Keratinocyte (primary cell): ENCODE data around the gene SDK1. TPM values are rescaled to one million over a fixed set of nuclear protein-coding genes. Genes with fewer than 3 reads are reported as not detected.

Experiments
- DNase-seq: peaks from one replicate; pipeline ENCODE4 v3.0.0-alpha.2; 2011; ENCODE audit warnings: low read depth, missing footprints, low spot score
- FAIRE-seq: peaks from 2 replicates; lab custom pipeline; 2011; peaks lifted over from hg19 to GRCh38; lab: Jason Lieb, UNC
- H2AFZ ChIP-seq: 2 replicates; pipeline ENCODE4 v1.6.0; 2012; ENCODE audit warnings: low read length, control low read depth, inconsistent platforms; ENCODE audit not compliant: control insufficient read depth
- H3K27ac ChIP-seq: 2 replicates; pipeline ENCODE4 v1.5.1; 2011; ENCODE audit warnings: low read length; ENCODE audit not compliant: control insufficient read depth, insufficient read depth
- H3K27me3 ChIP-seq: 3 replicates; pipeline ENCODE4 v1.6.0; 2011; ENCODE audit warnings: low read length; ENCODE audit not compliant: control insufficient read depth, insufficient read depth; ENCODE audit errors: extremely low read depth
- H3K36me3 ChIP-seq, 2 experiments: 2 replicates in 1 of 2; 3 replicates in 1 of 2; pipeline ENCODE4 v1.5.1; 2011; ENCODE audit warnings: low read length in 2 of 2, mild to moderate bottlenecking in 1 of 2; ENCODE audit not compliant: control insufficient read depth in 2 of 2, insufficient read depth in 2 of 2; ENCODE audit errors: extremely low read depth in 1 of 2
- H3K4me1 ChIP-seq: 3 replicates; pipeline ENCODE4 v1.5.1; 2011; ENCODE audit warnings: low read length; ENCODE audit not compliant: control insufficient read depth, insufficient read depth; ENCODE audit errors: extremely low read depth
- H3K4me2 ChIP-seq: 3 replicates; pipeline ENCODE4 v1.6.0; 2011; ENCODE audit warnings: low read depth, low read length; ENCODE audit not compliant: control insufficient read depth, insufficient read depth; ENCODE audit errors: extremely low read depth
- H3K4me3 ChIP-seq, 3 experiments: fragments of 200-600 bp in 1 of 3; sonication (generic) in 1 of 3; 2 replicates in 2 of 3; 3 replicates in 1 of 3; pipeline ENCODE4 v1.5.1; 2011 to 2016; ENCODE audit warnings: low read length in 3 of 3, mild to moderate bottlenecking in 3 of 3, control low read depth in 2 of 3, inconsistent platforms in 1 of 3, low read depth in 1 of 3, mixed read lengths in 1 of 3, mixed run types in 1 of 3, moderate library complexity in 1 of 3; ENCODE audit not compliant: control insufficient read depth in 2 of 3, insufficient read depth in 2 of 3; ENCODE audit errors: extremely low read depth in 1 of 3
- H3K79me2 ChIP-seq: 2 replicates; pipeline ENCODE4 v1.6.0; 2012; ENCODE audit warnings: low read length; ENCODE audit not compliant: control insufficient read depth, insufficient read depth
- H3K9ac ChIP-seq: 3 replicates; pipeline ENCODE4 v1.6.0; 2011; ENCODE audit warnings: low read length; ENCODE audit not compliant: control insufficient read depth, insufficient read depth; ENCODE audit errors: extremely low read depth
- H3K9me1 ChIP-seq: 3 replicates; pipeline ENCODE4 v1.6.0; 2011; ENCODE audit warnings: low read length; ENCODE audit not compliant: control insufficient read depth, insufficient read depth; ENCODE audit errors: extremely low read depth
- H3K9me3 ChIP-seq: 2 replicates; pipeline ENCODE4 v1.5.1; 2012; ENCODE audit warnings: low read depth, low read length; ENCODE audit not compliant: control insufficient read depth
- H4K20me1 ChIP-seq: 3 replicates; pipeline ENCODE4 v1.6.0; 2011; ENCODE audit warnings: low read length; ENCODE audit not compliant: control insufficient read depth, insufficient read depth; ENCODE audit errors: extremely low read depth
- CTCF ChIP-seq, 3 experiments: IDR thresholded peaks in 1 of 3; conservative IDR thresholded peaks in 1 of 3; optimal IDR thresholded peaks in 1 of 3; 2 replicates in 2 of 3; 3 replicates in 1 of 3; pipeline versions ENCODE3 to v1.5.1; 2011; ENCODE audit warnings: low read length in 3 of 3, mild to moderate bottlenecking in 3 of 3, moderate library complexity in 2 of 3, control low read depth in 1 of 3, inconsistent platforms in 1 of 3; ENCODE audit not compliant: insufficient read depth in 2 of 3; ENCODE audit errors: extremely low read depth in 1 of 3
- EZH2 ChIP-seq: IDR thresholded peaks from one replicate; pipeline ENCODE4 v1.6.1; 2012; ENCODE audit warnings: inconsistent platforms, mild to moderate bottlenecking, low read length, moderate library complexity
- dilution Hi-C: fragments of 300-500 bp; cut with MboI; formaldehyde crosslinking; loops from one replicate; pipeline ENCODE4 v1.7.0; 2020; ENCODE audit warnings: low sequenced_read_pairs; ENCODE audit not compliant: extremely low pct_ligation_motif_present
- polyA plus RNA-seq, 5 experiments: library from polyadenylated mRNA; depleted of rRNA in 3 of 5; stranded (reverse) in 3 of 5; stranded (forward) in 1 of 5; unstranded in 1 of 5; fragments of >200 nt; gene quantifications; 1 replicate in 1 of 5; 2 replicates in 3 of 5; 3 replicates in 1 of 5; pipeline versions ENCODE4 v1.2.1 to v1.2.3, GENCODE V29; 2011 to 2012; ENCODE audit warnings: missing spikeins in 2 of 5, low read depth in 1 of 5, low replicate concordance in 1 of 5

The SDK1 gene
- polyA plus RNA-seq, 1 donor (not counting 4 experiments of a cell fraction or from before 2014, with no cell fraction given), result 0.66 TPM

- H3K79me2 ChIP-seq, result no peaks in the 10 kb centered on the region
- no peaks in the 10 kb centered on the region for H3K9me3 ChIP-seq
- no peak overlapping the region for H3K9ac ChIP-seq
- H3K4me2 ChIP-seq, result no peak overlapping the region
- no peaks in the 10 kb centered on the region for H4K20me1 ChIP-seq
- FAIRE-seq (no peak), DNase-seq (no peak)
- no peak for TF ChIP-seq CTCF (optimal IDR thresholded peaks at IDR 0.05 in 1 of 3, IDR thresholded peaks at IDR 0.05 in 1 of 3, conservative IDR thresholded peaks at IDR 0.05 in 1 of 3; ENCODE audit: extremely low read depth in 1 of 3, insufficient read depth in 2 of 3, low read length in 3 of 3)
- TF ChIP-seq EZH2, result no peak
- H3K27ac ChIP-seq, result no peak overlapping the region
- no peaks in the 10 kb centered on the region for H3K4me1 ChIP-seq
- H3K27me3 ChIP-seq, result no peaks in the 10 kb centered on the region
- dilution Hi-C loops, result no loop called here
- H3K36me3 ChIP-seq, result no peaks in the 10 kb centered on the region
- H2AFZ ChIP-seq, result no peak overlapping the region
- no peak overlapping the region for H3K4me3 ChIP-seq
- H3K9me1 ChIP-seq, result no peaks in the 10 kb centered on the region
Observed at GRCh38 chr7:4245866-4246470, 944.9 kb downstream of the SDK1 start.

GRCh38 chr7:4246536-4246935, 945.5 kb downstream of the SDK1 start:
- no peaks in the 10 kb centered on the region for H3K36me3 ChIP-seq
- no peaks in the 10 kb centered on the region for H3K79me2 ChIP-seq
- no peak overlapping the region for H3K4me3 ChIP-seq
- no peaks in the 10 kb centered on the region for H3K9me3 ChIP-seq
- no peak overlapping the region for H2AFZ ChIP-seq
- H3K27ac ChIP-seq, result no peak overlapping the region
- DNase-seq (no peak), FAIRE-seq (no peak)
- H3K4me2 ChIP-seq, result no peak overlapping the region
- dilution Hi-C loops, result no loop called here
- H3K4me1 ChIP-seq, result no peaks in the 10 kb centered on the region
- no peak overlapping the region for H3K9ac ChIP-seq
- H3K9me1 ChIP-seq, result no peaks in the 10 kb centered on the region
- no peaks in the 10 kb centered on the region for H4K20me1 ChIP-seq
- H3K27me3 ChIP-seq, result no peaks in the 10 kb centered on the region
- TF ChIP-seq CTCF (optimal IDR thresholded peaks at IDR 0.05 in 1 of 3, IDR thresholded peaks at IDR 0.05 in 1 of 3, conservative IDR thresholded peaks at IDR 0.05 in 1 of 3; ENCODE audit: extremely low read depth in 1 of 3, insufficient read depth in 2 of 3, low read length in 3 of 3), result no peak
- no peak for TF ChIP-seq EZH2
